ENCODE measurements around the gene SECISBP2.

SECISBP2 gene

DNA sequence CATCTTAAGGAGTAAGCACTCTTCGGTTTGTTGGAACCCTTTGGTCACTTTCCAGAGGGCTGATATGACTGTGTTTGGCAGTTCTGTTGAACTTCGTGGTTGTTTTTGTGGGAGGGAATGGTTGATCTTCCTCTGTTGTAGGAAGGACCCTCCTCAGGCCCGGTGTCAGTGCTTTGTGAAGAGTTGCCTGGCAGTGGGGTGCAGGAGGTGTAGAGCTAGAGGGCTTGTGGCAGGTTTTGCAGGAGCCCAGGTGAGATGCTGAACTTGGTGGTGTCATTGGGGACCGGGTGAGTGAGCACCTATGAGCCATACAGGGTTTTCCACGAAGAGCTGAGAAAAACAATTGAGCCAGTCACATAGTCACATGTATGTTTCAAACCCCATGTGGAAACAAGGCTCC is 27.2 kb downstream of the SECISBP2 start:
- in situ Hi-C loops (cut with MboI; ENCODE audit: low sequenced_read_pairs), result no loop called here

- in situ Hi-C loops (cut with MboI; ENCODE audit: low sequenced_read_pairs), result no loop called here
Observed at GRCh38 chr9:89346696-89347095, 28.4 kb downstream of the SECISBP2 start.

DNA sequence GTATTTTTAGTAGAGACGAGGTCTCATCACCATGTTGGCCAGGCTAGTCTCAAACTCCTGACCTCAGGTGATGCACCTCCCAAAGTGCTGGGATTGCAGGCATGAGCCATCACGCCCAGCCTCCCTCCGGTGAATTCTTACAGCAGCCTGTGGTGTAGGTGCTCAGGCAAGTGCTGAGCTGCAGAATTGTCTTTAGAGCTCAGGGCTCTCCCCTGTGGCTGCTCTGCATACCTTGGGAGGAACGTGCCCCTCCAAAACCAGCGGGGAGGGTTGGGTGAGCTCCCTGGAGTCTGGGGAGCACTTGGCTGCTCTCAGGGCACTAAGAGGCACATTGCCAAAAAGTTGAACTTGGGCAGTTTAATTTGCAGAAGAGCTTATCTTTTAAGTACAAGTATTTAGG is 29.4 kb downstream of the SECISBP2 start:
- in situ Hi-C loops (cut with MboI; ENCODE audit: low sequenced_read_pairs), result no loop called here

DNA sequence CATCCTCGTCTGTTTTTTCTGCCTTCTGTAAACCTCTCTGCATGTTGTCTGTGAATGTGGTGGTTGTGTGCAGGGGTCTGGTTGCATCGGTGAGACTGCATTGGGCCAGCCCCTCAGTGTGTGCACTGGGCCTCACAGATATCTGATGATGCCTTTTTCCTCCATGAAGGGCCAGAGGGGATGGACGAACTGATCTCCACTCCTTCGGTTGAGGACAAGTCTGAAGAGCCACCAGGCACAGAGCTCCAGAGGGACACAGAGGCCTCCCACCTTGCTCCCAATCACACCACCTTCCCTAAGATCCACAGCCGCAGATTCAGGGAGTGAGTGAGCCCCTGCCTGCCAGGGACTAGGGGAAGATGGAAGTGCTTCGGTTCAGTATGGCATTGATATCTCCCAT is 31.3 kb downstream of the SECISBP2 start:
- in situ Hi-C loops (cut with MboI; ENCODE audit: low sequenced_read_pairs), result no loop called here

- in situ Hi-C loops (cut with MboI; ENCODE audit: low sequenced_read_pairs), result no loop called here
Observed at GRCh38 chr9:89350988-89351557, 32.8 kb downstream of the SECISBP2 start.

DNA sequence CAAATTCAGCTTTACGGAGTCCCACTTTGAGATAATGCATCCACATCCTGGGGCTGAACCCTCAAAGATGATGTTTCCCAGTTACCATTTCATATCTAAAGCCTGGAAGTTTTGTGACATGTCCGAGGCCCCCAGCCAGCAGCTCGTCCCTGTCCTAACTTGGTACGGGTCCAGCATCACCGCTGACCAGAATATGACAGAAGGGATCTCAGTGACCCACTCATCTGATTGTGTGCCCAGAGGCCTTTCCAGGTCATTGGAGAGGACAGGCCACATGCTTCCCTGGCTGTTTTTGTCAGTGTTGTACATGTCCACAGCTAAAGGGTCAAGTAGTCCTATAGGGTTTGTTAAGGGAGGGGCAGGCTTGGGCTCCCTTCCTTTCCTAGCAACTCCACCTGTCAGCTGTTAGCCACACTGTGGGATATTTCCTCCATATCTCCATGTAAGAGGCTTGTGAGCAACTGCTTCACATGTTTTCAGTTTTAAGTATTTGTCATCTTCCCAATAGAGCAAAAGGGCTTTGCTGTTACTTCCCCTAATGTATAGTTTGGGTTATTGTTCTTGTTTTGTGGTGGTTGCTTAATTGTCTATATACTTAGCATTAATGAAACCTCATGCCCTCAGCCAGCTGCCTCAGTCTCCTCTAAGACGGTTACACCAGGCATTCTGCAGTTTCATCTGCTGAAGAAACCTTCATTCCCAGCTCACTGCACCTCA is 33.4 kb downstream of the SECISBP2 start:
- in situ Hi-C loops (cut with MboI; ENCODE audit: low sequenced_read_pairs), result no loop called here

GRCh38 chr9:89352451-89352850 is 34.2 kb downstream of the SECISBP2 start:
- in situ Hi-C loops (cut with MboI; ENCODE audit: low sequenced_read_pairs), result no loop called here

GRCh38 chr9:89352874-89353649 is 34.8 kb downstream of the SECISBP2 start:
- in situ Hi-C loops (cut with MboI; ENCODE audit: low sequenced_read_pairs), result no loop called here

DNA sequence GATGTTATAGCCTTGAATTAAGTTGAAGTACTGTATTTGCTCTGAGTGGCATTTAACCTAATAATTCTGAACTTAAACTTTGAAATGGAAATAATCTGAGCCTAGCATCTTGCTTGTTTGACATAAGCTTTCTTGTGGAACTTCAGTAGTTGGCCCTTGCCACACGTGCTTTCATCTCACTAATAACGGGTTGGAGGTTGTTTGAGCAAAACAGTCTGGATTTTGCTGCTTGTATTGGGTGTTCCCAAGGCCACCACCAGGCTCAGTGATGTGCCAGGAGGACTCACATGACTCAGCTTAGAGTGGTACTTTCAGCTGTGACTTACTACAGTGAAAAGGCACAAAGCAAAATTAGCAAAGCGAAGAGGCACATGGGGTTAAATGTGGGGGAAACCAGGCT is 35.7 kb downstream of the SECISBP2 start:
- in situ Hi-C loops (cut with MboI; ENCODE audit: low sequenced_read_pairs), result no loop called here

- in situ Hi-C loops (cut with MboI; ENCODE audit: low sequenced_read_pairs), result no loop called here
Observed at GRCh38 chr9:89354471-89354870, 36.2 kb downstream of the SECISBP2 start.

DNA sequence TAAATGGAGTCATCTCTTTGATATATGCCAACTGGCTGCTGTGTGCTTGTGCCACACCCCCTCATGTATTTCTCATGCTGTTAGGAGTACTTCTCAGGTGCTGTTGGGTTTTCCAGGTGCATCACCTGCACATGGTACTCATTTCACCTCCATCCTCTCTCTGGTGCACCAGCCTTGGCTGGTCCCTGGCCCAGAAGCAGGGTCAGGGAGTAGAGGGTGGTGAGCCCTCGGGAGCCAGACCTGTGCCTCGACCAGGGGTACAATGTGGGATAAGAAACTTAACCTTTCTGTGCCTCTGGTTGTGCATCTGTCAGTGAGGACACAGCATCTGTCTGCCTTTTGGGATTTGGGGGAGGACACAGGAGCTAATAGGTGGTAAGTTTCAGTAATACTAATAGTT is 38.5 kb downstream of the SECISBP2 start:
- in situ Hi-C loops (cut with MboI; ENCODE audit: low sequenced_read_pairs), result no loop called here

DNA sequence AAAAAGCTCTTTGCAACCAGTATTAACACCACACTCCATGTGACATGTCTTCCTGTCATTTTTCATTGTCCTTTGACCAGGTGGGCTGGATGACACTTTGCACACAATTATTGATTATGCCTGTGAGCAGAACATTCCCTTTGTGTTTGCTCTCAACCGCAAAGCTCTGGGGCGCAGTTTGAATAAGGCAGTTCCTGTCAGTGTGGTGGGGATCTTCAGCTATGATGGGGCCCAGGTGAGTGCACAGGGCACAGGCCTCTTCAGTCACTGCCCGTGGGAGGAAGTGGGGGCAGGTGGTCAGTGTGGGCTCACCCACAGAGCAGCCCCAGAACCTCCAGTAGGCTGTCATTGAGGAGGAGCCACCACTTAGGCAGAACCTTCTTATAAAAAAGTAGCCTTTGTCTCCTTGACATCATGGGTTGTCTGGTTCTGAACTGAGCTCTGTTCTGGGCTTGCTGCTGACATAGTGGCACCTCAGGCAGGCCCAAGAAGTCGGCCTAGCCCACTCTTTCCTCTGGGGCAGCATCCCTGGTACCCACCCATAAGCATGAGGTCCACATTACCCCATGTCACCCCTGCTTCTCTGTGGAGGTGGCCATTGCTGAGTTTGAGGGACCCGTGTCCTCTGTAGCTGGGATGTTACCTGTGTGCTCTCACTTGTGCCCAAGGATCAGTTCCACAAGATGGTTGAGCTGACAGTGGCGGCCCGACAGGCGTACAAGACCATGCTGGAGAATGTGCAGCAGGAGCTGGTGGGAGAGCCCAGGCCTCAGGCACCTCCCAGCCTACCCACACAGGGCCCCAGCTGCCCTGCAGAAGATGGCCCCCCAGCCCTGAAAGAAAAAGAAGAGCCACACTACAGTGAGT is 39.3 kb downstream of the SECISBP2 start:
- in situ Hi-C loops (cut with MboI; ENCODE audit: low sequenced_read_pairs), result no loop called here

DNA sequence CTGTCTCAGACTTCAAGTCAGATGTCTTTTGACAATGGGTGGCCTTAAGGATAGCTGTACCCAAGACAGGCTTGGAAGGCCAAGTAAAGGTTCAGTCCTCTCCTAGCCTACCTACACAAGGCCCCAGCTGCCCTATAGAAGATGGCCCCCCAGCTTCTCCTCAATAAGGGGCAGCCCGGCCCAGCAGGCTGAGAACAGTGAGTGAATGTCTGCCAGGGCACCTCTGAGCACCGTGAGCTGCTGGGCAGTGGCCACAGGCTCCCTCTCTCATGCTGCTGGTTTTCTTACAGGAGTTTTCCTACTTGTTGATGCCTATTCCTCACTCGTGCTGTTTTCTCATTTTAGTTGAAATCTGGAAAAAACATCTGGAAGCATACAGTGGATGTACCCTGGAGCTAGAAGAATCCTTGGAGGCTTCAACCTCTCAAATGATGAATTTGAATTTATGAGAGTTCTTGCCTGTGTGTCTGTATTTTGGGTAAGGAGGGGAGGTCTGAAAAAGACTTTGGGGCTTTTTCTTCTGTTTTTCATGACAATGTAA is 40.1 kb downstream of the SECISBP2 start:
- in situ Hi-C loops (cut with MboI; ENCODE audit: low sequenced_read_pairs), result no loop called here

- in situ Hi-C loops (cut with MboI; ENCODE audit: low sequenced_read_pairs), result no loop called here
Observed at GRCh38 chr9:89358985-89359384, 40.7 kb downstream of the SECISBP2 start.

GRCh38 chr9:89359751-89360261 is 41.5 kb downstream of the SECISBP2 start:
- in situ Hi-C loops (cut with MboI; ENCODE audit: low sequenced_read_pairs), result no loop called here

DNA sequence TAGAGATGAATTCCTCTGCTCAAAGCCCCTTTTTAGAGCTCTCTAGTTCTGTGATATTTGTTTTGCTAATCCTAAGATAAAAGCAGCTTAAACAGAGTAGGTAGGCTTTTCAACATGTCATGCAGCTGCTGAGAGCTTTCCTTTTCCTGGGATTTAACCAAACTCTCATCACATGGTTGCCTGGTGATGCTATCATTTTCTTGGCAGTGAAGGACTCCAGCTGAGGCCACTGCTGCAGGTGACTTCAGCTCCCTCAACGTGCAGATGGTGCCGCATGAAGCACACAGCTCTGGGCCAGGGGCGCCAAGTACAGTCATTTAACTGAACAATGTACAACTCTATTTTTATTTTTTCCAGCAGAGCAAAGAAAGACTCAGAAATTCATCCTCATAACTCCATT is 42.2 kb downstream of the SECISBP2 start:
- in situ Hi-C loops (cut with MboI; ENCODE audit: low sequenced_read_pairs), result no loop called here

GRCh38 chr9:89361031-89361430 is 42.7 kb downstream of the SECISBP2 start:
- in situ Hi-C loops (cut with MboI; ENCODE audit: low sequenced_read_pairs), result no loop called here

DNA sequence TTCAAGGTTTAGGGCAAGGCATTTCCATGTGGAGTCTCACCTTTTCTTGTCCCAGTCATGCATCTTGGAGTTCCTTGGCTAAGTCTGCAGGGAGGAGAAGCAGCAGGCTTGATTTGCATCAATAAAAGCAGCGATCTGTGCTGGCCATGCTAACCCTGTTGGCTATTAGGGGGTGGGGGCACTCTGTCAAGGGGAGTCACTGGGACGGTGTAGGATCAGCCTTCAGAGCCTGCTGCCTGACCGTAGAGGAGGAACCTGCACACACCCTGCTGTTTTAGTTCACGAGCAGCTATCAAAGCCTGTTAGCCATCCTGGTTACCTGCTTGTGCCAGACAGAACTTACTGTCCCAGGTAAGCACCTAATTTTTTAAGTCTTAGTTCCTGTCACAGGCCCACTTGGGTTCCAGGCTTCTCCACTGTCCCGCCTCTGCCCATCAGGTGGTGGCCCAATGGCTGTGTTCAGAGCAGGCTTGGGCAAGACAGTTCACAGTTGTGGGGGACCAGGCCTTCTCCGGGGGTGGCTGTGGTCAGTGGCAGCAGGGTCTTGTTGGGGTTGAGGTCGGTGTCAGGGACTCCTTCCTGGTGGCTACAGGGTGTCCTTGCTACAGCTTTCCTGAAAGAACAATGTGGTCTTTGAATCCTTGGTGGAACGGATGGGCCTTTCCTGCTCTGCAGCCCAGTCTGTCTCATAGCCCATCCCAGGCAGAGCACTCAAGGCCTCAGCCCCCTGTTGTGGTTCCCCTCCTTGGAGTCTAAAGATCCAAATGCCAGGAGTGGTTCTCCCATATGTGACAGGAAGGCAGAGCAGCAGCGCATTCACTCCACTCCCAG is 43.7 kb downstream of the SECISBP2 start:
- in situ Hi-C loops (cut with MboI; ENCODE audit: low sequenced_read_pairs), result no loop called here

- in situ Hi-C loops (cut with MboI; ENCODE audit: low sequenced_read_pairs), result no loop called here
Observed at GRCh38 chr9:89362647-89363310, 44.5 kb downstream of the SECISBP2 start.

Measured in hTERT RPE-1 (cell line).